Lower leg skin (tissue), 4 donors: Measurements from ENCODE around the gene SCMH1. TPM values are rescaled to one million over a fixed set of nuclear protein-coding genes. Genes with fewer than 3 reads are reported as not detected.

ENCODE experiments used
- DNase-seq, 2 donors: peaks; one replicate each; pipeline ENCODE4 v3.0.0-alpha.2; 2019; ENCODE audit warnings: low spot score in 2 of 2
- H3K4me3 ChIP-seq: fragments of 200-600 bp; sonication (generic); 2 replicates; pipeline ENCODE4 v1.5.1; 2017; ENCODE audit warnings: mild to moderate bottlenecking, low read depth; ENCODE audit not compliant: poor library complexity, severe bottlenecking
- POLR2A ChIP-seq, 2 donors: fragments of 450-650 bp; IDR thresholded peaks; one replicate each; pipeline ENCODE4 v1.6.1; 2016 to 2017; ENCODE audit warnings: antibody characterized with exemption in 2 of 2, mild to moderate bottlenecking in 1 of 2, moderate library complexity in 1 of 2
- WGBS, 2 donors: methylation state at CpG; one replicate each; pipeline ENCODE4 v1.1.5; 2018; 5-methylcytosine and 5-hydroxymethylcytosine counted together
- intact Hi-C: fragments of 100-400 bp; cut with DNase I; formaldehyde crosslinking; loops from one replicate; pipeline ENCODE4 v1.15.0; 2023; ENCODE audit warnings: low total_unique reads
- total RNA-seq, 4 donors: library from RNA; depleted of rRNA; stranded (reverse); fragments of >200 nt; gene quantifications; one replicate each; pipeline ENCODE4 v1.1.0, GENCODE V29; 2016
- TF ChIP-seq, protein P1 (sequence below), 3 donors: fragments of 450-650 bp; IDR thresholded peaks; one replicate each; pipeline ENCODE4 v1.5.1; 2016; ENCODE audit warnings: antibody characterized with exemption in 3 of 3, mild to moderate bottlenecking in 3 of 3, moderate library complexity in 2 of 3

SCMH1 gene
- total RNA-seq, 4 donors from 2014 or later = 8.9 to 30.9 (median 21.8) TPM

GRCh38 chr1:41020654-41021053 lies 221.5 kb downstream of the SCMH1 start:
- no peak for DNase-seq
- intact Hi-C loops = no loop called here
- TF ChIP-seq POLR2A (IDR thresholded peaks at IDR 0.05) = no peak
- TF ChIP-seq, protein P1, sequence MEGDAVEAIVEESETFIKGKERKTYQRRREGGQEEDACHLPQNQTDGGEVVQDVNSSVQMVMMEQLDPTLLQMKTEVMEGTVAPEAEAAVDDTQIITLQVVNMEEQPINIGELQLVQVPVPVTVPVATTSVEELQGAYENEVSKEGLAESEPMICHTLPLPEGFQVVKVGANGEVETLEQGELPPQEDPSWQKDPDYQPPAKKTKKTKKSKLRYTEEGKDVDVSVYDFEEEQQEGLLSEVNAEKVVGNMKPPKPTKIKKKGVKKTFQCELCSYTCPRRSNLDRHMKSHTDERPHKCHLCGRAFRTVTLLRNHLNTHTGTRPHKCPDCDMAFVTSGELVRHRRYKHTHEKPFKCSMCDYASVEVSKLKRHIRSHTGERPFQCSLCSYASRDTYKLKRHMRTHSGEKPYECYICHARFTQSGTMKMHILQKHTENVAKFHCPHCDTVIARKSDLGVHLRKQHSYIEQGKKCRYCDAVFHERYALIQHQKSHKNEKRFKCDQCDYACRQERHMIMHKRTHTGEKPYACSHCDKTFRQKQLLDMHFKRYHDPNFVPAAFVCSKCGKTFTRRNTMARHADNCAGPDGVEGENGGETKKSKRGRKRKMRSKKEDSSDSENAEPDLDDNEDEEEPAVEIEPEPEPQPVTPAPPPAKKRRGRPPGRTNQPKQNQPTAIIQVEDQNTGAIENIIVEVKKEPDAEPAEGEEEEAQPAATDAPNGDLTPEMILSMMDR (IDR thresholded peaks at IDR 0.05) = no peak
- 67 to 74% methylated on average over 3 of the region's 3 CpGs for WGBS, 2 donors
- H3K4me3 ChIP-seq = no peak overlapping the region

DNA sequence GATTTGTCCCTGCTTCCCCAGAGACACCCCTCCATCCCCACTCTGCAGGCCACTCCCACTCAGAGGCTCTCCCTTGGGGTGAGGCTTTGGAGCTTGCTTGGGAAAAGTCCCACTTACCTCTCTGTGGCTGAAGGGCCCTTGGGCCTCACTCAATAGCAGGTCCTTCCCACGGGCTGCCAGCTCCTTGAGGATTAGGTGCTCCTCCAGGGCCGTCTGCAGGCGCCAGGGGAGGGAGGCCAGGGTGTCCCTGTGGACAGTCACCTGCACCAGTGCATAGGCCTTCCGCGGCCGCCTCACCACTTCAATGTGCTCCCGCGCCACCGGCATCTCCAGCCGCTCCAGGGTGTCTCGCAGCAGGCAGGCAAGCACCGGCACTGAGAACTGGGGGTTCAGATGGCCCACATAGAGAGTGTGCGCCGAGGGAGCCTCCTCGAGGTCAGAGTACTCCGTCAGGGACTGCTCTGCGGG lies 222.0 kb downstream of the SCMH1 start:
- no peak overlapping the region for H3K4me3 ChIP-seq
- WGBS, 2 donors = 92 to 94% methylated on average over 17 of the region's 17 CpGs
- TF ChIP-seq POLR2A (IDR thresholded peaks at IDR 0.05) = no peak
- TF ChIP-seq, protein P1 (IDR thresholded peaks at IDR 0.05) = no peak
- no peak for DNase-seq
- intact Hi-C loops = no loop called here

- no peak for TF ChIP-seq POLR2A (IDR thresholded peaks at IDR 0.05)
- TF ChIP-seq, protein P1 (IDR thresholded peaks at IDR 0.05) = no peak
- DNase-seq = peak in 1 of 2 donors; percentile 54
- no peak overlapping the region for H3K4me3 ChIP-seq
- 71 to 72% methylated on average over 2 of the region's 2 CpGs for WGBS, 2 donors
- intact Hi-C loops = no loop called here
These were observed 222.8 kb downstream of the SCMH1 start for GRCh38 chr1:41019353-41019745.

GRCh38 chr1:41018018-41018410 lies 224.1 kb downstream of the SCMH1 start:
- DNase-seq = peak in 1 of 2 donors; percentile 77
- no peak for TF ChIP-seq POLR2A (IDR thresholded peaks at IDR 0.05)
- TF ChIP-seq, protein P1 (IDR thresholded peaks at IDR 0.05) = no peak
- 89 to 90% methylated on average over 5 to 8 of the region's 8 CpGs for whole genome bisulfite sequencing, 2 donors
- H3K4me3 ChIP-seq = no peak overlapping the region
- intact Hi-C loops = no loop called here

DNA sequence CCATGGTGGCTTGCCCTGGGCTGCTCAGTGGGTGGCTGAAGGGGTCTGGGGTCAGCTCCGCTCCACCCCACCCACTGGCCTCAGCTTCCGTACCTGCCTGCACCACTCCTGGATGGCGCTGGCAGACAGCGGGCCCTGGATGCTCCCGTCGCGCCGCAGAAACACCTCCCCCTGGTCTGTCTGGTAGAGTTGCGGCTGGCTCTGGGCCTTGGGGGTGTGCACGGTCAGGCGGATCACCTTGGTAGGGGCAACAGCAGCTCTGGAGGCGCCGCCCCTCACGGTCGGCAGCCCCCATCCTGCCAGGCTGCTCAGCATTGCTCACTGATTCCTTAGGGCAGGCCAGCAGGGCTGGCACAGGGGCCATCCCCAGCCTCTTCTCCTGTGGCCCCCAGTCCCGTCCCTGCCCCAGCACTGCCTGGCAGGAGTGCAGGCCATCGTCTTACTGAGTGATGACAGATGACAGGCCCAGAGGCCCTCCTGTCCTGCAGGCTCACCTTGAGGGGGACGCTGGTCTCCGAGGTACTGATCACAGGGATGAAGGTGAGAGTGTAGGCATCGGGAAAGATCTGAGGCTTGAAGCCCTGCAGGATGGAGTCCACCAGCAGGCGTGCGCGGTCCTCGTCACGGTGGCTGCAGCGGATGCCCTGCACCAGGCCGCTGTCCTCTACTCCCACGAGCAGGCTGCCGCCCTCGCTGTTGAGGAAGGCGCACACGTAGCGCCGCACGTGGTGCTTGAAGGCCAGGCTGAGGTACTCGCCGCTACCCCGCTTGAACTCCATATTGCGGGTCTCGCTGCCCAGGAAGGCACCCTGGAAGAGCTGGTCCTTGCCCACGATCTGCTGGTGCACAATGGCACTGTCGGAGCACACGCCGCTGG lies 224.7 kb downstream of the SCMH1 start:
- peak in 1 of 2 donors; percentile 81 for DNase-seq
- no peak for TF ChIP-seq POLR2A (IDR thresholded peaks at IDR 0.05)
- TF ChIP-seq, protein P1 (IDR thresholded peaks at IDR 0.05) = no peak
- no peak overlapping the region for H3K4me3 ChIP-seq
- 95 to 96% methylated on average over 30 to 33 of the region's 44 CpGs for WGBS, 2 donors
- intact Hi-C loops = no loop called here
